Suprapubic skin (tissue), 4 donors: ENCODE results near the gene AFAP1L2.

Experiments used
- EP300 ChIP-seq: sonication (generic); formaldehyde crosslinking; IDR thresholded peaks from one replicate; pipeline ENCODE4 v1.6.1; 2017; ENCODE audit warnings: antibody characterized with exemption
- POLR2A ChIP-seq, 2 donors: fragments of 450-650 bp; IDR thresholded peaks; one replicate each; pipeline ENCODE4 v1.6.1; 2017; ENCODE audit warnings: antibody characterized with exemption in 2 of 2, mild to moderate bottlenecking in 2 of 2, moderate library complexity in 2 of 2
- POLR2AphosphoS5 ChIP-seq, 3 donors: sonication (generic); formaldehyde crosslinking; IDR thresholded peaks; one replicate each; pipeline ENCODE4 v1.6.1; 2017; ENCODE audit warnings: antibody characterized with exemption in 3 of 3
- TF ChIP-seq, protein P1 (sequence below), 2 donors: fragments of 200-600 bp in 1 of 2; fragments of 450-650 bp in 1 of 2; sonication (generic) in 1 of 2; IDR thresholded peaks; one replicate each; pipeline ENCODE4 v1.5.1; 2016 to 2019; ENCODE audit warnings: antibody characterized with exemption in 2 of 2, mild to moderate bottlenecking in 1 of 2, moderate library complexity in 1 of 2

DNA sequence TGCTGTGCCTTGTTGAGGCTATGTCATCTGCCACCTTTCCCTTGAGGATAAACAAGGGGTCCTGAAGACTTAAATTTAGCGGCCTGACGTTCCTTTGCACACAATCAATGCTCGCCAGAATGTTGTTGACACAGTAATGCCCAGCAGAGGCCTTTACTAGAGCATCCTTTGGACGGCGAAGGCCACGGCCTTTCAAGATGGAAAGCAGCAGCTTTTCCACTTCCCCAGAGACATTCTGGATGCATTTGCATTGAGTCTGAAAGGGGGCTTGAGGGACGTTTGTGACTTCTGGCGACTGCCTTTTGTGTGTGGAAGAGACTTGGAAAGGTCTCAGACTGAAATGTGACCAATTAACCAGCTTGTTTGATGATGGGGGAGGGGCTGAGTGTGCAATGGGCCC, 112.8 kb downstream of the AFAP1L2 start:
- TF ChIP-seq POLR2AphosphoS5 (IDR thresholded peaks at IDR 0.05) (no peak), EP300 (no peak), POLR2A (IDR thresholded peaks at IDR 0.05) (no peak)
- TF ChIP-seq, protein P1, sequence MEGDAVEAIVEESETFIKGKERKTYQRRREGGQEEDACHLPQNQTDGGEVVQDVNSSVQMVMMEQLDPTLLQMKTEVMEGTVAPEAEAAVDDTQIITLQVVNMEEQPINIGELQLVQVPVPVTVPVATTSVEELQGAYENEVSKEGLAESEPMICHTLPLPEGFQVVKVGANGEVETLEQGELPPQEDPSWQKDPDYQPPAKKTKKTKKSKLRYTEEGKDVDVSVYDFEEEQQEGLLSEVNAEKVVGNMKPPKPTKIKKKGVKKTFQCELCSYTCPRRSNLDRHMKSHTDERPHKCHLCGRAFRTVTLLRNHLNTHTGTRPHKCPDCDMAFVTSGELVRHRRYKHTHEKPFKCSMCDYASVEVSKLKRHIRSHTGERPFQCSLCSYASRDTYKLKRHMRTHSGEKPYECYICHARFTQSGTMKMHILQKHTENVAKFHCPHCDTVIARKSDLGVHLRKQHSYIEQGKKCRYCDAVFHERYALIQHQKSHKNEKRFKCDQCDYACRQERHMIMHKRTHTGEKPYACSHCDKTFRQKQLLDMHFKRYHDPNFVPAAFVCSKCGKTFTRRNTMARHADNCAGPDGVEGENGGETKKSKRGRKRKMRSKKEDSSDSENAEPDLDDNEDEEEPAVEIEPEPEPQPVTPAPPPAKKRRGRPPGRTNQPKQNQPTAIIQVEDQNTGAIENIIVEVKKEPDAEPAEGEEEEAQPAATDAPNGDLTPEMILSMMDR (IDR thresholded peaks at IDR 0.05) = no peak
